HG03039 (cell line): ENCODE results near the gene CFAP45.

Experiments used
- ATAC-seq: cut with Tn5 transposase; IDR thresholded peaks from one replicate; pipeline ENCODE4 v1.9.1; 2021; ENCODE audit warnings: mild to moderate bottlenecking, moderate library complexity; ENCODE audit not compliant: unreplicated experiment

CFAP45 gene

GRCh38 chr1:159829273-159829634, 70.7 kb downstream of the CFAP45 start:
- peak; percentile 70 for ATAC-seq

DNA sequence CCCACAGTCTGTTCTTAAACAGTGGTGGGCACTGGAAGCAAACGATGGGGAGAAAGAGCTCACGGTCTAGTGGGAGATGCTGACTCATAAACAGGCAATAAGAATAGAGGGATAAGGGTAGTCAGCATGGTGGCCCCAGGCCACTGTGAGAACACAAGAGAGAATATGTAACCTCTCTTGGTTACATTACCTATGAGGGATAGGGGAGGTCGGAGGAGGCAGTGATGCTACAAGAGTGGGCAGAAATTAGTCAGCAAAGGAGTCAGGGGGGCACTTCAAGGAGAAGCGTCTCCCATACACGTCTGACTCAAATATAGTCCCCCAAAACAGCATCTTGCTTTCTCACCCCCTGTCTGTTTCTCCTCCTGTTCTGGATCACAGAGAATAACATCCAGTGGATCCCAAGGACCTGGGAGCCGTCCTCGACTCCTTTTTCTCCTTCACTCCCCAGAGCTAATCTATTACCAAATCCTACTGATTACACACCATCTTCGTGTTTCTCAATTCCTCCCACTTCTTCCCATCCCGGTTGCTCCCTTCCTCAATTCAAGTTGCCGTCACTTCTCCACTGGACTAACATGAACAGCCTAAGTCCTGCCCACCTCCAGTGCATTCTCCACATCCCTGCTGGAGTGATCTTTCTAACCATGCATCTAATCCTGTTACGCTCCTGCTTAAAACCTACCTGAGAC, 71.2 kb downstream of the CFAP45 start:
- ATAC-seq, result no peak

- no peak for ATAC-seq
Measured at GRCh38 chr1:159828176-159828575, 71.8 kb downstream of the CFAP45 start.

- ATAC-seq, result no peak
Measured at GRCh38 chr1:159827549-159827948, 72.4 kb downstream of the CFAP45 start.

- no peak for ATAC-seq
Measured at GRCh38 chr1:159827102-159827490, 72.9 kb downstream of the CFAP45 start.

- ATAC-seq, result no peak
Measured at GRCh38 chr1:159826441-159827101, 73.4 kb downstream of the CFAP45 start, which contains the start of gene SLAMF8. TSS of gene SLAMF8 (plus strand) at chr1:159826873. CDS start at chr1:159826899, 26 bp downstream.

- ATAC-seq, result no peak
Measured at GRCh38 chr1:159825564-159825963, 74.4 kb downstream of the CFAP45 start.

DNA sequence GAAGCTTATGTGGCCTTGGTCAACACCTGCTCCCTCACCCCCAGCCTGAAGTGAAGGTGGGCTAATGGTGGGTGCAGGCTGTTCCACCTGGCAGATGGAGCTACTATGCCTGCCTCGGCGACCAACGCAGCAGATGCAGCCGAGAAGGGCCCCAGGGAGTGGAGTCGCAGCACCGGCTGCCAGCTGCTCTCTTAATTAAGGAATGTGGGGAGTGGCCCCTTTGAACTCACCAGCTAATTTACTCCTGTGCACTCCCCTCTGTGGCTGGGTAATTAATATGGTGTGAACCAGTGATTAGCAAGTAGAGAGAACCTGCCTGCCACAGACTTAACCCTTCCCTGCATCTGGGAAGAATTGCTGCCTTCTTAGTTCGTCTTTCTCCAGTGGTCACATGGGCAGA, 76.6 kb downstream of the CFAP45 start:
- no peak for ATAC-seq
